MCF 10A (cell line): ENCODE results near the gene NECTIN4. TPM values are rescaled to one million over a fixed set of nuclear protein-coding genes. Genes with fewer than 3 reads are reported as not detected.

Experiments
- BruUV-seq: library from RNA; stranded (reverse); fragments of 400-500 nt; replicated peaks from 2 replicates; lab custom pipeline; 2021; lab: Mats Ljungman, UMichigan
- CTCF ChIA-PET: fragments of 300-600 bp; sonication (Branson Sonifier 250); formaldehyde crosslinking; extraction: SDS; loops from one replicate; lab custom pipeline; 2021; ENCODE audit warnings: antibody characterized with exemption, inconsistent platforms; lab: Yijun Ruan, JAX
- POLR2A ChIA-PET: fragments of 300-600, 350-650 bp; sonication (Branson Sonifier 250); formaldehyde crosslinking; extraction: SDS; loops from one replicate; lab custom pipeline; 2020; ENCODE audit warnings: antibody characterized with exemption, inconsistent platforms; lab: Yijun Ruan, JAX
- DNase-seq: peaks from one replicate; pipeline ENCODE4 v3.0.0-alpha.2; 2018; ENCODE audit not compliant: unreplicated experiment
- H3K27ac Mint-ChIP-seq: one replicate; pipeline ENCODE4 v1.8.0; 2022; ENCODE audit warnings: mild to moderate bottlenecking, low read depth, mixed read lengths; ENCODE audit not compliant: unreplicated experiment
- H3K27me3 Mint-ChIP-seq: one replicate; pipeline ENCODE4 v1.8.0; 2022; ENCODE audit warnings: mixed read lengths; ENCODE audit not compliant: insufficient read depth, unreplicated experiment
- H3K36me3 Mint-ChIP-seq: one replicate; pipeline ENCODE4 v1.8.0; 2022; ENCODE audit warnings: mild to moderate bottlenecking, moderate library complexity, mixed read lengths; ENCODE audit not compliant: insufficient read depth, unreplicated experiment
- H3K4me1 Mint-ChIP-seq: one replicate; pipeline ENCODE4 v1.8.0; 2022; ENCODE audit warnings: mixed read lengths; ENCODE audit not compliant: insufficient read depth, unreplicated experiment
- H3K4me3 Mint-ChIP-seq: one replicate; pipeline ENCODE4 v1.8.0; 2022; ENCODE audit warnings: mild to moderate bottlenecking, moderate library complexity, mixed read lengths; ENCODE audit not compliant: unreplicated experiment
- H3K9me3 Mint-ChIP-seq: one replicate; pipeline ENCODE4 v1.8.0; 2022; ENCODE audit warnings: mixed read lengths; ENCODE audit not compliant: unreplicated experiment
- CTCF ChIP-seq: fragments of 200-600 bp; IDR thresholded peaks from one replicate; pipeline ENCODE4 v1.8.0; 2022; ENCODE audit warnings: antibody characterized with exemption, mild to moderate bottlenecking; ENCODE audit not compliant: unreplicated experiment
- intact Hi-C: fragments of 100-400 bp; cut with micrococcal nuclease; formaldehyde crosslinking; loops from 2 replicates; pipeline ENCODE4 v1.14.1; 2022
- total RNA-seq: library from RNA; stranded (reverse); gene quantifications from 2 replicates; pipeline ENCODE4 v1.2.3, GENCODE V29; 2022

The NECTIN4 gene
- total RNA-seq, 1 experiment from 2014 or later: 7.0 TPM

- BruUV-seq: no TSS peak
- POLR2A ChIA-PET: interaction anchor here (0.6 to 3.4 kb wide), 9 partner anchors 9 to 1464 kb away, joined by 3 to 29 read pairs (median 6); partner anchors contain the start of genes F11R, NIT1, PFDN2 and USF1
- Mint-ChIP-seq H3K4me3 (no peak overlapping the region), H3K27me3 (no peaks in the 10 kb centered on the region), H3K9me3 (no peaks in the 10 kb centered on the region), H3K27ac (peak overlapping the region; percentile 90), H3K4me1 (peaks cover 79% of the 10 kb centered on the region), H3K36me3 (peaks cover 6% of the 10 kb centered on the region)
- no peak for TF ChIP-seq CTCF
- CTCF ChIA-PET: interaction anchor here (0.5 to 7.0 kb wide), 7 partner anchors 11 to 254 kb away, joined by 3 to 80 read pairs (median 8); partner anchors contain the start of gene KLHDC9
- intact Hi-C loops: loop anchor here (1.0 to 10.0 kb wide), 2 partner anchors 11 to 739 kb away; partner anchors contain the start of genes COPA and NCSTN
- DNase-seq: no peak
Observed at GRCh38 chr1:161083748-161084596, 5.4 kb downstream of the NECTIN4 start.

GRCh38 chr1:161082996-161083747 is 6.2 kb downstream of the NECTIN4 start:
- intact Hi-C loops: loop anchor here (1.0 to 10.0 kb wide), 2 partner anchors 10 to 738 kb away; partner anchors contain the start of genes COPA and NCSTN
- no peak for TF ChIP-seq CTCF
- ChIA-PET CTCF (interaction anchor here (0.6 to 7.0 kb wide), 7 partner anchors 10 to 292 kb away, joined by 3 to 47 read pairs (median 8); partner anchors contain the start of gene KLHDC9), POLR2A (interaction anchor here (0.6 to 3.4 kb wide), 10 partner anchors 8 to 1465 kb away, joined by 3 to 29 read pairs (median 4); partner anchors contain the start of genes F11R, NIT1, PFDN2 and USF1)
- Mint-ChIP-seq H3K27ac (peak overlapping the region; percentile 90), H3K4me1 (peaks cover 73% of the 10 kb centered on the region), H3K27me3 (no peaks in the 10 kb centered on the region), H3K36me3 (peaks cover 6% of the 10 kb centered on the region), H3K4me3 (peak overlapping the region; percentile 4), H3K9me3 (no peaks in the 10 kb centered on the region)
- DNase-seq: peak; percentile 98
- TSS peak; percentile 53 for BruUV-seq

GRCh38 chr1:161082483-161082882 is 6.9 kb downstream of the NECTIN4 start:
- H3K27ac Mint-ChIP-seq: peak overlapping the region; percentile 90
- H3K4me3 Mint-ChIP-seq: no peak overlapping the region

More at GRCh38 chr1:161082483-161082882, 6.9 kb downstream of the NECTIN4 start:
- no peak for TF ChIP-seq CTCF
- BruUV-seq: no TSS peak
- no peaks in the 10 kb centered on the region for H3K27me3 Mint-ChIP-seq
- H3K9me3 Mint-ChIP-seq: no peaks in the 10 kb centered on the region
- peaks cover 71% of the 10 kb centered on the region for H3K4me1 Mint-ChIP-seq
- ChIA-PET POLR2A (interaction anchor here (0.9 to 3.4 kb wide), 6 partner anchors 7 to 62 kb away, joined by 3 to 29 read pairs (median 12); partner anchors contain the start of genes F11R, NIT1, PFDN2 and USF1), CTCF (interaction anchor here (0.6 to 7.0 kb wide), 8 partner anchors 9 to 292 kb away, joined by 3 to 47 read pairs (median 5); partner anchors contain the start of gene KLHDC9)
- H3K36me3 Mint-ChIP-seq: peaks cover 6% of the 10 kb centered on the region
- intact Hi-C loops: loop anchor here (10.0 kb wide), 1 partner anchor 738 kb away; the partner anchor contains the start of genes COPA and NCSTN
- no peak for DNase-seq
